Measurements from ENCODE around the gene MTREX.

DNA sequence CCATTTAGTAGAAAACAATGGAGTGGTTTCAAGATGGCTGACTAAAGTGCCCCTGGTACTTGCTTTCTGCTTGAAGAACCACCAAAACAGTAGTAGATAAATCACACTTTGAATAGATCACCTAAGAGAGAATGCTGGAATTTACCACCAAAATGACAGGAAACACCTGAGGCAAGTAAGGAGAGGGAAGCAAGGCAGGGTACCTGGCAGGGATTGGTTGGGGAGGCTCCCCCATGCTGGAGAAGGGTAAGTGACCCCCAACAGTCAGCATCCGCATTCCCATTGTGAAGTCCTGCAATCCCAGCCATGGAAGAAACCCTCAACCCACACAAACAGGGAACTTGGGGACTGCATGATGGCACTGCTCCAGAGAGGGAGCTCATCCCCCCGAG, 121.4 kb downstream of the MTREX start:
- TF ChIP-seq POLR2A (IDR thresholded peaks at IDR 0.05) = no peak
- TF ChIP-seq, protein P1, sequence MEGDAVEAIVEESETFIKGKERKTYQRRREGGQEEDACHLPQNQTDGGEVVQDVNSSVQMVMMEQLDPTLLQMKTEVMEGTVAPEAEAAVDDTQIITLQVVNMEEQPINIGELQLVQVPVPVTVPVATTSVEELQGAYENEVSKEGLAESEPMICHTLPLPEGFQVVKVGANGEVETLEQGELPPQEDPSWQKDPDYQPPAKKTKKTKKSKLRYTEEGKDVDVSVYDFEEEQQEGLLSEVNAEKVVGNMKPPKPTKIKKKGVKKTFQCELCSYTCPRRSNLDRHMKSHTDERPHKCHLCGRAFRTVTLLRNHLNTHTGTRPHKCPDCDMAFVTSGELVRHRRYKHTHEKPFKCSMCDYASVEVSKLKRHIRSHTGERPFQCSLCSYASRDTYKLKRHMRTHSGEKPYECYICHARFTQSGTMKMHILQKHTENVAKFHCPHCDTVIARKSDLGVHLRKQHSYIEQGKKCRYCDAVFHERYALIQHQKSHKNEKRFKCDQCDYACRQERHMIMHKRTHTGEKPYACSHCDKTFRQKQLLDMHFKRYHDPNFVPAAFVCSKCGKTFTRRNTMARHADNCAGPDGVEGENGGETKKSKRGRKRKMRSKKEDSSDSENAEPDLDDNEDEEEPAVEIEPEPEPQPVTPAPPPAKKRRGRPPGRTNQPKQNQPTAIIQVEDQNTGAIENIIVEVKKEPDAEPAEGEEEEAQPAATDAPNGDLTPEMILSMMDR (IDR thresholded peaks at IDR 0.05) = no peak

Measured in Peyer's patch (tissue), 4 donors.